HL-60/S4 treated with retinoic acid at 250 ng/mL for 4 days and 3 days (cell line): Measurements from ENCODE around the gene CCDC32.

Experiments used
- in situ Hi-C: fragments of 300-500 bp; cut with MboI; formaldehyde crosslinking; loops from 2 replicates; pipeline ENCODE4 v1.7.0; 2022; ENCODE audit warnings: low sequenced_read_pairs

CCDC32 gene

DNA sequence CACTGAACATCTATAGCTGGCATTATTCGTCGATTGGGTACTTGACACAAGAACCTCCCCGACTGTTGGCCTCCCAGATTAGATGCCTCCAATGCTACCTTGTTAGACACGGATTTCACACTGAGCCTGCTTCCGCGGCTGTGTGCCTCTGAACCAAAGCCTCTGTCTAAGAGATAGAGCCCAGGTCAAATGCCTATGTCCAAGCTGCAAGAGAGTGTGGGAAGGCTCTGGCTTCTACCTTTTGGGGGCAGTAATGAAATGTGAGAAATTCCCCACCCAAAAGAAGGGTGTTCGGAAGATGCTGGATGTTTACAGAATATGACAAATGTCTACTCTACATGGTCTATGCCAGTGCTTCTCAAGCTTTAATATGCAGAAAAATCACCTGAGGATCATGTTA is 2.3 kb upstream of the CCDC32 start:
- in situ Hi-C loops, result no loop called here

- in situ Hi-C loops, result no loop called here
These were observed 744 bp upstream of the CCDC32 start for GRCh38 chr15:40565333-40566238.

DNA sequence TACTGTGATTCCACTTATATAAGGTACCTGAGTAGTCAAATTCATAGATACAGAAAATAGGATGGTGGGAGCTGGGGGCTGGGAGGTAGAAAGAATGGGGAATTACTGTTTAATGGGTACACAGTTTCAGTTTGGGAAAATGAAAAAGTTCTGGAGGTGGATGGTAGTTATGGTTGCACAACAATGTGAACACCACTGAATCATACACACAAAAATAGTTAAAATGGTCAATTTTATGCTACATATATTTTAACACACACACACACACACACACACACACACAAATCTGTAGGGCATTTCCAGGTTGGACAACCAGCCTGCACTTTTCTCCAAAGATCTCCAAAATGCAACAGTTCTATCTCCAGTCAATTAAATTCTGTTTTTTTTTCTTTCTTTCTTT is 1.4 kb downstream of the CCDC32 start:
- in situ Hi-C loops, result no loop called here

DNA sequence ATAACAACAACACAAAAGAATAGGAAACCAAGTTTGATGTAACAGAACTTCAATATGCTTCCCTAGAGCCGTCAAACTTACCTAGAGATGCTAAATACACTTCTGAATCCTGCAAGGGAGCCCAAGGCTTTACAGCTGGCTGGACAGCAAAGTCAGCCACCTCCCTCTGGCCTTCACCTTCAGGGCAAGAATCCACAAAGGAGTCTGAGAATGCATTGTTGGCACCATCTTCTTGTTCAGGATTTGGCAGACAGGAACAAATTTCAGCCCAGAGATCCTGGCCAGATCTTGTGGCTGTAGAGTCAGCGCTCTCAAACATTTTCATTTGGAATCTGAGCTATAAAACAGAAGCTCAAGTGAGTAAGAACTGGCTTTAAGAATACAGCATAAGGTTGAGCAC is 2.2 kb downstream of the CCDC32 start:
- in situ Hi-C loops, result no loop called here

DNA sequence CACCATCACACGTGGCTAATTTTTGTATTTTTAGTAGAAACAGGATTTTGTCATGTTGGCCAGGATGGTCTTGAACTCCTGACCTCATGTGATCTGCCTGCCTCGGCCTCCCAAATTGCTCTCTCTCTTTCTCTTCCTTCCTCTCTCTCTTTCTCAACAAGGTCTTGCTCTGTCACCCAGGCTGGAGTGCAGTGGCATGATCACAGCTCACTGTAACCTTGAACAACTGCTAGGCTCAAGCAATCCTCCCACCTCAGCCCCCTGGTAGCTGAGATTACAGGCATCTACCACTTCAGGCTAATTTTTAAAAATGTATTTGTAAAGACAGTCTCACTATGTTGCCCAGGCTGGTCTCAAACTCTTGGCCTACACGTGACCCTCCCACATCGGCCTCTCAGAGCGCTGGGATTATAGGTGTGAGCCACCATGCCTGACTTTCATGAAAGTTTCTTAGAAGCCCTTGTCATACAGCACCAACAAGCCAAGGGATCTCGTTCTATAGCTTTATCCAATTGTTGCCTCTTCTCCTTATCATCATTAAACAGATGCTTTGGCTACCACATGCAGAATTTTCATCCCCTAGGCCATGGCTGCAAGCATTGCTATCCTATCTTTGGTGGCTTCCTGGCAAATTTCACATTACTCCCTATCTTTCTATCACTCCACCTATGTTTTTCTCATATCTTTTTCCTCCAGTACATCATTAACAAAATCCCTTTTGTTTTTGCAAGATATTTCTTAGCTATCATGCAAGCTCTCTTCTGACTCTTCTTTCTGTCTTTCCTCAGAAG is 5.7 kb downstream of the CCDC32 start:
- in situ Hi-C loops, result no loop called here

DNA sequence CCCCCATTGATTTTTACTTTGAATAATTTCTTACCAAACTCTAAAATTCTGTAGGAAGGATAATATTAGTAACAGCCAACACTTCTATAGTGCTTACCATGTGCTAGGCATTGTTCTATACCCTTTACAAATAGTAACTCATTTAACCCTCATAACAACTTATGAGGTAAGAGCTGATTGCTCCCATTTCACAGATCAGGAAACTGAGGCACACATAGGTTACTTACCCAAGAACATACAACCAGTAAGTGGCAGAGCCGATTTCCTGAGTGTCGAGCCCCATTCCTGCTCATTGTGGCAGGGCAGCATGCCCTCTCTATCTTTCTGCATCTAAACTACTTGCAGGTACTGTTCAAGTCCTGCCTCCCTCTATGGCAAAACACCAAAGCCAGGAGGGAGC is 9.0 kb downstream of the CCDC32 start:
- in situ Hi-C loops, result no loop called here

- in situ Hi-C loops, result no loop called here
These were observed 10.7 kb downstream of the CCDC32 start for GRCh38 chr15:40554161-40554525.

GRCh38 chr15:40550341-40551037 is 14.4 kb downstream of the CCDC32 start:
- in situ Hi-C loops, result no loop called here

DNA sequence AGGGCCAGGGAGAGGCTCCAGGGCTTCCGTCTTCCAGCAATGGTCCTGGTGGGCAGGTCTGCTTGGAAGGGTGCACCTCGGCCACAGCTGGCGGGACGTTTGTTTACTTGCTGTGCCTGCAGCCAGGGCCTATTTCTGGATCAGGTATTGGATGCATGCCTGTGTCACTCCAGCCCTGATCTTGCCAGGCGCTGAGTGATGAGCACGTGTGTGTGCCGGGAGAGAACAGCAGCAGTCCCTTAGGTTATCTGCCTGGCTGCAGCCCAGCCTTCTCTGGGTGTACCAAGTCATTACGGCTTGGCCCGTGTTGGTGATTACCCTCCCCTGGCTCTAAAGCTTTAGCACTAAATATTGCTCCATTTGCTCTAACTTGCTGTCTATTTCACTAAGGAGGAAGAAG is 14.9 kb downstream of the CCDC32 start:
- in situ Hi-C loops, result no loop called here

- in situ Hi-C loops, result no loop called here
These were observed 16.2 kb downstream of the CCDC32 start for GRCh38 chr15:40548610-40549009.

DNA sequence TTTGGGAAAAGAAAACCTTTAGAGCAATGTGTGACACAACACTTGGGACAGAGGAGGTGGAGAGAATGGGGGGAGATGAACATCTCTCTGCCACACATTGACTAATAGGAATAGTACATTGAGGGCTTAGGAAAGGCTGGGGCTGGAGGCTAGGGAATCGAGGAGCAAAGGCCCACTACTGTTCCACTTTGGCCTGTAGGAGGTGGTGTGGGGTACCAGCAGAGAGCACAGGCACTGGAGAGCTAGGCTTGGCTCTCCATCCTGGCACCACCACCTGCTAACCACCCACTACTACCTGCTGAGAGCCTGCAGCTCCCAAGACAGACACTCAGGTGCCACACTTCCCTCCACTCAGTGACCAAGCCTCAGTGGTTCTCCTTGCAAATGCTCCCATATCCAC is 19.4 kb downstream of the CCDC32 start:
- in situ Hi-C loops, result no loop called here

DNA sequence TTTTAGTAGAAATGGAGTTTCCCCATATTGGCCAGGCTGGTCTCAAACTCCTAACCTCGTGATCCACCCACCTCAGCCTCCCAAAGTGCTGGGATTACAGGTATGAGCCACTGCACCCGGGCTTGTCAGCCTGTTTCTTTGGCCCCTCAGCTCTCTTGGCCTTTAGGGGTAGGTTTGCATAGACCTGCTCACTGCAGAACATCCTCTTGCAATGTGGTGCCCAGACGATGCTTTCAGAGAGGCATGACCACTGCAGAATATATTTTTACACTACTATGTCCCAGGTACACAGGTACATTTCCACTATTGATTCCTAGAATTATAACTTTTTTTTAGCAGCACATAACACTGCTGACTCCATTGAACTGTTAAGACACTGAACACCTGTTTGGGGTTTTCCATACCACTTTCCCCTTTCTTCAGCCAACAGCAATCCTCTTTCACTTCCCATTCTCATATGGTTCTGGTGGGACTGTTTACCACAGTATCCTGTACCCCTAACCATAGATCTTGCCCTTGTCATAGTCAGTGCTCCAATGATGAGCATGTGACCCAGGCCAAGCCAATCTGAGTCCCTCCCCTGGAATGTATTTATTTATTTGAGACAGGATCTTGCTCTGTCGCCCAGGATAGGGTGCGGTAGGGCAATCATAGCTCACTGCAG is 21.1 kb downstream of the CCDC32 start:
- in situ Hi-C loops, result no loop called here

DNA sequence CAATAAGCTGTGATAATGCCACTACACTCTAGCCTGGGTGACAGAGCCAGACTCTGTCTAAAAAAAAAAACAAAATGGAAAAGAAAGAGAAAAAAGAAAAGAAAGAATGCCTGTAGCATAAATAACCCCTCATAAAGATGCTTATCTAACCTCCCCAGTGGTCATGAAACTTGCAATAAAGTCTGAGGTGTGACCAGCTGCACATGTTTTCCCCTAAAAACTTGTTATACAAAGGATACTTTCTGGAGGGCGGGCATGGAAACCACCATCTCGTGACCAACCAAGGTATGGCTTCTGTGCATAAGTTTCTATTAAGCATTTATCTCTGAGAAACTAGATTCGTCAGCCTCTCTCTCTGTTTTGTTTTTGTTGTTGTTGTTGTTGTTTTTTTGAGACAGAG is 21.8 kb downstream of the CCDC32 start:
- in situ Hi-C loops, result no loop called here

- in situ Hi-C loops, result no loop called here
These were observed 25.9 kb downstream of the CCDC32 start for GRCh38 chr15:40538976-40539375.

- in situ Hi-C loops, result no loop called here
These were observed 28.3 kb downstream of the CCDC32 start for GRCh38 chr15:40536501-40536900.

GRCh38 chr15:40534371-40534770 is 30.5 kb downstream of the CCDC32 start:
- in situ Hi-C loops, result no loop called here

GRCh38 chr15:40533763-40534364 is 31.0 kb downstream of the CCDC32 start:
- in situ Hi-C loops, result no loop called here

DNA sequence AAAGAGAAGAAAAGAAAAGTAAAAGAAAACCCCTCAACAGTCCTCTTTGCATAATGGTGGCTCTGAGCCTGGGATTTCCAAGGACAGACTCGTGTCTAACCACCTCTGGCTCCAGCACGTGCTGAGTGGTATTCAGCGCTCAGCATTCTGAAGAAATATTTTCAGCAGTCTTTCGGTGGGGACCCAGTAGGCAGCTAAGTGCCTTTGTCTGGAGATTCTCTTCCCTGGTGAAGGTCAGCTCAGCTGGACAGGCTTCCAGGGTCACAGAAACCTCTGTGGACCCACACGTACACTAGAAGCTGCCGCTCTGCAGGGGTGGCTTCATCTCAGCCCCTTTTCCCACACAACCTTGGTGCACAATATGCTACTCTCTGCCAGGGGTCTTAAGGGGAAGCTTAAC is 36.0 kb downstream of the CCDC32 start:
- in situ Hi-C loops, result no loop called here

- in situ Hi-C loops, result no loop called here
These were observed 39.0 kb downstream of the CCDC32 start for GRCh38 chr15:40525855-40526254.

DNA sequence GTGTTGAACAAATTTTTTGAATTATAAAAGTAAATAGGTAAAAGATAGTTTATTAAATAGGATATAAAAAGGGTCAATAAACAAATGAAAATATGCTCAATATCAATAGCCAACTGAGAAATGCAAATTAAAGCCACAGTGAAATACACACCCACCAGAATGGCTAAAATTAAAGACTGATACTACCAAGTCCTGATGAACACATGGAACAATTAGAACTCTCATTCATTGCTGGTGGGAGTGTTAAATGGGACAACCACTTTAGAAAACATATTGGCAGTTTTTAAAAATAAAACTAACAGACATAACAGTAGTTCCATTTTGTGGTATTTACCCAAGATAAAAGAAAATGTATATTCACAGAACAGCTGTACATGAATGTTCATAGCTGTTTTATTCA is 41.2 kb downstream of the CCDC32 start:
- in situ Hi-C loops, result no loop called here

DNA sequence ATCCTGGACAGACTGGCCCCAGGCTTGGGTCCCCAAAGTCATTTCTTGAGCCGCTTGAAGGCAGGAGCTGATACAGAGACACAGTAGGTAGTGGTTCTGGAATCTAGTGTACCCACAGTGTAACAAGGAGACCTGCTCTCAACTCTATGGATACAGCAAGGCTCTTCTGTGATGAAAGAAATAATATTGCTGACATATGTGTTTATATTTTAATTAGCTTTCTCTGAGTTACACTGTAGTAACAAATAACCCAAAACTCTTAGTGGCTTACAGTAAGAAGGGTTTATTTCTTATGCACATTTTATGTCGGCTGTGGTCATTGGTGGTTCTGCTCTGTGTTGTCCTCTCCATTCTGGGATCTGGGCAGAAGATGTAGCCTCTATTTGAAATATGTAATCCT is 48.5 kb downstream of the CCDC32 start:
- in situ Hi-C loops, result no loop called here
